ENCODE data around the gene LMNA. TPM values are rescaled to one million over a fixed set of nuclear protein-coding genes. Genes with fewer than 3 reads are reported as not detected.

Gene LMNA
- 865 and 1,009 TPM in 2 replicates for total RNA-seq

GRCh38 chr1:156114101-156114918 is at the start of gene LMNA:
TSS of gene LMNA (plus strand) at chr1:156114711. CDS start at chr1:156114919, 208 bp downstream.

GRCh38 chr1:156082309-156083091 is 32.0 kb upstream of the LMNA start, which contains the start of gene MEX3A:
TSS of gene MEX3A (minus strand) at chr1:156082465. CDS start at chr1:156081998, 467 bp downstream.

GRCh38 chr1:156153362-156153761 is 38.9 kb downstream of the LMNA start, which contains the start of gene SEMA4A:
TSS of gene SEMA4A (plus strand) at chr1:156153585. CDS start at chr1:156154579, 994 bp downstream.

Other genes starting within 250 kb of the LMNA start
- gene RIT1, start 203.4 kb upstream of the LMNA start, total RNA-seq: 25.2 and 36.1 TPM in 2 replicates
- 14.6 and 19.9 TPM in 2 replicates for gene KHDC4, start 180.3 kb upstream of the LMNA start, total RNA-seq
- gene RXFP4, start 173.1 kb upstream of the LMNA start, total RNA-seq: not detected in 2 replicates
- gene ARHGEF2, start 136.2 kb upstream of the LMNA start, total RNA-seq: 90.5 and 126 TPM in 2 replicates
- gene SSR2, start 93.8 kb upstream of the LMNA start, total RNA-seq: 511 and 610 TPM in 2 replicates
- gene UBQLN4, start 60.9 kb upstream of the LMNA start, total RNA-seq: 8.8 and 9.4 TPM in 2 replicates
- 60.7 and 86.5 TPM in 2 replicates for gene LAMTOR2, start 59.9 kb upstream of the LMNA start, total RNA-seq
- gene RAB25, start 53.6 kb upstream of the LMNA start, total RNA-seq: not detected in 2 replicates
- 1.3 and 1.6 TPM in 2 replicates for gene MEX3A, start 32.2 kb upstream of the LMNA start, total RNA-seq
- 0.57 and 0.83 TPM in 2 replicates for gene SEMA4A, start 38.9 kb downstream of the LMNA start, total RNA-seq
- 5.5 and 7.2 TPM in 2 replicates for gene SLC25A44, start 79.4 kb downstream of the LMNA start, total RNA-seq
- gene PMF1, start 98.3 kb downstream of the LMNA start, total RNA-seq: 17.2 and 21.9 TPM in 2 replicates
- 0.09 and 0.14 TPM in 2 replicates for gene BGLAP, start 127.5 kb downstream of the LMNA start, total RNA-seq
- 0.14 and 0.28 TPM in 2 replicates for gene PAQR6, start 133.3 kb downstream of the LMNA start, total RNA-seq
- gene SMG5, start 168.1 kb downstream of the LMNA start, total RNA-seq: 29.2 and 34.9 TPM in 2 replicates
- gene TMEM79, start 169.6 kb downstream of the LMNA start, total RNA-seq: 1.3 and 2.2 TPM in 2 replicates
- 72.1 and 81.4 TPM in 2 replicates for gene GLMP, start 181.0 kb downstream of the LMNA start, total RNA-seq
- gene VHLL, start 184.6 kb downstream of the LMNA start, total RNA-seq: 0.28 TPM in 1 of 2 replicates, not detected in the other
- 323 and 340 TPM in 2 replicates for gene CCT3, start 223.6 kb downstream of the LMNA start, total RNA-seq
- gene TSACC, start 223.8 kb downstream of the LMNA start, total RNA-seq: not detected in 2 replicates